PC-9 (cell line): ENCODE results near the gene LEP. TPM values are rescaled to one million over a fixed set of nuclear protein-coding genes. Genes with fewer than 3 reads are reported as not detected.
"Not testable (repeated sequence)": the region's sequence is repeated elsewhere in the genome, so short reads cannot be mapped to it uniquely, and the experiment has no call there.

ENCODE experiments used
- BruUV-seq: library from RNA; stranded (reverse); fragments of 400-500 nt; replicated peaks from 2 replicates; lab custom pipeline; 2021; lab: Mats Ljungman, UMichigan
- CTCF ChIA-PET: fragments of 300-600 bp; sonication (Branson Sonifier 250); formaldehyde crosslinking; loops from one replicate; lab custom pipeline; 2022; ENCODE audit warnings: antibody characterized with exemption; lab: Charles Lee
- POLR2A ChIA-PET: fragments of 300-600 bp; sonication (Branson Sonifier 250); formaldehyde crosslinking; loops from one replicate; lab custom pipeline; 2022; ENCODE audit warnings: antibody characterized with exemption; ENCODE audit not compliant: unreplicated experiment; lab: Charles Lee
- DNase-seq, 2 experiments: peaks; one replicate each; pipeline versions ENCODE4 v3.0.0 to v3.0.0-alpha.2; 2015 to 2022; ENCODE audit warnings: mixed read lengths in 1 of 2
- H2AFZ ChIP-seq: fragments of 200-600 bp; sonication (generic); 2 replicates; pipeline ENCODE4 v1.8.1; 2017; ENCODE audit warnings: antibody characterized with exemption
- H3F3A ChIP-seq: fragments of 200-600 bp; sonication (generic); 2 replicates; pipeline ENCODE4 v1.8.1; 2017; ENCODE audit warnings: antibody characterized with exemption, mild to moderate bottlenecking, low read depth; ENCODE audit not compliant: insufficient read depth
- H3K27ac ChIP-seq: fragments of 200-600 bp; sonication (generic); 2 replicates; pipeline ENCODE4 v1.6.1; 2016; ENCODE audit warnings: mixed run types
- H3K27me3 ChIP-seq: fragments of 200-600 bp; sonication (generic); 2 replicates; pipeline ENCODE4 v1.6.1; 2016; ENCODE audit warnings: low read depth, mixed run types; ENCODE audit not compliant: insufficient read depth
- H3K36me3 ChIP-seq: fragments of 200-600 bp; sonication (generic); 2 replicates; pipeline ENCODE4 v1.6.1; 2016; ENCODE audit warnings: low read depth, mixed run types
- H3K4me1 ChIP-seq: fragments of 200-600 bp; sonication (generic); replicated peaks from 2 replicates; pipeline ENCODE4 v1.6.1; 2016; ENCODE audit warnings: mixed run types; ENCODE audit not compliant: insufficient read depth
- H3K4me2 ChIP-seq: fragments of 200-600 bp; sonication (generic); 2 replicates; pipeline ENCODE4 v1.6.1; 2017; ENCODE audit warnings: mixed run types
- H3K4me3 ChIP-seq: fragments of 200-600 bp; sonication (generic); 2 replicates; pipeline ENCODE4 v1.6.1; 2016; ENCODE audit warnings: mixed run types
- H3K79me2 ChIP-seq: fragments of 200-600 bp; sonication (generic); 2 replicates; pipeline ENCODE4 v1.6.1; 2017; ENCODE audit warnings: low read depth, mixed run types
- H3K9me2 ChIP-seq: fragments of 200-600 bp; sonication (generic); 2 replicates; pipeline ENCODE4 v1.8.1; 2017; ENCODE audit warnings: mild to moderate bottlenecking; ENCODE audit not compliant: insufficient read depth
- H3K9me3 ChIP-seq: fragments of 200-600 bp; sonication (generic); 2 replicates; pipeline ENCODE4 v1.8.1; 2016; ENCODE audit warnings: low read depth; ENCODE audit not compliant: insufficient read depth
- H4K20me1 ChIP-seq: fragments of 200-600 bp; sonication (generic); 2 replicates; pipeline ENCODE4 v1.8.1; 2017; ENCODE audit not compliant: insufficient read depth
- CTCF ChIP-seq: fragments of 200-600 bp; sonication (generic); conservative IDR thresholded peaks from 2 replicates; pipeline ENCODE4 v1.6.1; 2017; ENCODE audit warnings: mixed run types, antibody characterized with exemption, mild to moderate bottlenecking, moderate library complexity
- EZH2 ChIP-seq: fragments of 200-600 bp; sonication (generic); IDR thresholded peaks from 2 replicates; pipeline ENCODE4 v1.8.0; 2017; ENCODE audit warnings: antibody characterized with exemption, low read depth
- intact Hi-C: fragments of 100-400 bp; cut with micrococcal nuclease; formaldehyde crosslinking; loops from one replicate; pipeline ENCODE4 v1.10.0; 2022; ENCODE audit not compliant: unreplicated experiment
- total RNA-seq: library from RNA; stranded (reverse); gene quantifications from 2 replicates; pipeline ENCODE4 v1.2.3, GENCODE V29; 2021

LEP gene
- total RNA-seq, 1 experiment from 2014 or later: not detected

- H2AFZ ChIP-seq: no peak overlapping the region
- BruUV-seq: no TSS peak
- DNase-seq: no peak
- H3F3A ChIP-seq: peaks cover 21% of the 10 kb centered on the region; the same call in 1 of the 2 replicates
- no peaks in the 10 kb centered on the region for H4K20me1 ChIP-seq
- H3K79me2 ChIP-seq: no peaks in the 10 kb centered on the region
- H3K27me3 ChIP-seq: no peaks in the 10 kb centered on the region
- CTCF ChIA-PET: no interaction called here
- H3K36me3 ChIP-seq: no peaks in the 10 kb centered on the region
- peaks cover 17% of the 10 kb centered on the region for H3K9me3 ChIP-seq
- no peak overlapping the region for H3K27ac ChIP-seq
- H3K4me1 ChIP-seq: peaks cover 13% of the 10 kb centered on the region
- no peak overlapping the region for H3K4me3 ChIP-seq
- intact Hi-C loops: no loop called here
- H3K9me2 ChIP-seq: no peaks in the 10 kb centered on the region
- H3K4me2 ChIP-seq: no peak overlapping the region
- TF ChIP-seq EZH2: no peak
- no peak for TF ChIP-seq CTCF
- POLR2A ChIA-PET: no interaction called here
Observed at GRCh38 chr7:128235471-128235870, 5.6 kb upstream of the LEP start.

- H3K27ac ChIP-seq: peak overlapping the region; percentile 36
Observed at GRCh38 chr7:128236924-128237586, 4.0 kb upstream of the LEP start.

GRCh38 chr7:128239146-128239545, 1.9 kb upstream of the LEP start:
- H3K9me2 ChIP-seq, H3K27ac ChIP-seq, DNase-seq, intact Hi-C loops, H3K4me3 ChIP-seq, CTCF ChIA-PET, H2AFZ ChIP-seq, H3K36me3 ChIP-seq, H3K79me2 ChIP-seq, BruUV-seq, POLR2A ChIA-PET, H3K27me3 ChIP-seq, H3K4me2 ChIP-seq, H4K20me1 ChIP-seq: not testable (repeated sequence)
- H3F3A ChIP-seq: peaks cover 12% of the 10 kb centered on the region; the same call in 1 of the 2 replicates
- H3K9me3 ChIP-seq: peaks cover 17% of the 10 kb centered on the region
- H3K4me1 ChIP-seq: peaks cover 13% of the 10 kb centered on the region

More at GRCh38 chr7:128236924-128237586, 4.0 kb upstream of the LEP start:
- ChIA-PET POLR2A (no interaction called here), CTCF (interaction anchor here (1.1 kb wide), 1 partner anchor 14 kb away, joined by 3 read pairs; no protein-coding TSS in a partner anchor)
- intact Hi-C loops: no loop called here
- H3K79me2 ChIP-seq: no peaks in the 10 kb centered on the region
- H3K9me2 ChIP-seq: no peaks in the 10 kb centered on the region
- no peaks in the 10 kb centered on the region for H3K36me3 ChIP-seq
- no TSS peak for BruUV-seq
- no peak overlapping the region for H3K4me3 ChIP-seq
- no peaks in the 10 kb centered on the region for H3K27me3 ChIP-seq
- peaks cover 17% of the 10 kb centered on the region for H3K9me3 ChIP-seq
- peaks cover 21% of the 10 kb centered on the region; the same call in 1 of the 2 replicates for H3F3A ChIP-seq
- H2AFZ ChIP-seq: no peak overlapping the region
- peak; percentile 44 to 90 for DNase-seq
- no peak overlapping the region; the same call in 1 of the 2 replicates for H3K4me2 ChIP-seq
- TF ChIP-seq EZH2 (no peak), CTCF (no peak)
- H3K4me1 ChIP-seq: peaks cover 13% of the 10 kb centered on the region
- no peaks in the 10 kb centered on the region for H4K20me1 ChIP-seq
